Sigmoid colon (tissue), 3 donors: ENCODE measurements around the gene ZNF621.

Source experiments
- POLR2A ChIP-seq, 2 donors: fragments of 450-650 bp; IDR thresholded peaks; one replicate each; pipeline ENCODE4 v1.6.1; 2016; ENCODE audit warnings: antibody characterized with exemption in 2 of 2, mild to moderate bottlenecking in 2 of 2, moderate library complexity in 2 of 2
- TF ChIP-seq, protein P1 (sequence below), 4 experiments: fragments of 450-650 bp in 3 of 4; fragments of 200-600 bp in 1 of 4; IDR thresholded peaks; one replicate each; pipeline ENCODE4 v1.5.1; 2016 to 2019; ENCODE audit warnings: antibody characterized with exemption in 4 of 4, mild to moderate bottlenecking in 3 of 4, moderate library complexity in 2 of 4

DNA sequence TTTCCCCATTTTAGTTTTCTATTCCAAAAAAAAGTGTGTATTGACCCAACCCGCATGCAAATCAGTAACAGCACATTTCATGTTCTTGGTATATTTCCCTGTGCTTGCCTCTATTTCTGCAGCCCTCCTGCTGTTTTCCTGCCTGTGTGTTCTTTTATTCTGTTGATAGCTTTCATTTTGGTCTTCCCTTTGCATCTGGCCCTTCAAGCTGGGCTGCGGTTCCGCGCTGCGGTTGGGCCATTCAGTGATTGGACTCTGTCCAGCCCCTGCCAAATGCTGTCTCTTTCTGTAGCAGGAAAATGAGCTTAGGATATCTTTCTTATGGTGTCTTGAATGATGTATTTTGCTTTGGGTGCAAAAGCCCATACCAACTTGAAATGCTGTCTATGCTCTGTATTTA lies 49.9 kb downstream of the ZNF621 start:
- TF ChIP-seq, protein P1, sequence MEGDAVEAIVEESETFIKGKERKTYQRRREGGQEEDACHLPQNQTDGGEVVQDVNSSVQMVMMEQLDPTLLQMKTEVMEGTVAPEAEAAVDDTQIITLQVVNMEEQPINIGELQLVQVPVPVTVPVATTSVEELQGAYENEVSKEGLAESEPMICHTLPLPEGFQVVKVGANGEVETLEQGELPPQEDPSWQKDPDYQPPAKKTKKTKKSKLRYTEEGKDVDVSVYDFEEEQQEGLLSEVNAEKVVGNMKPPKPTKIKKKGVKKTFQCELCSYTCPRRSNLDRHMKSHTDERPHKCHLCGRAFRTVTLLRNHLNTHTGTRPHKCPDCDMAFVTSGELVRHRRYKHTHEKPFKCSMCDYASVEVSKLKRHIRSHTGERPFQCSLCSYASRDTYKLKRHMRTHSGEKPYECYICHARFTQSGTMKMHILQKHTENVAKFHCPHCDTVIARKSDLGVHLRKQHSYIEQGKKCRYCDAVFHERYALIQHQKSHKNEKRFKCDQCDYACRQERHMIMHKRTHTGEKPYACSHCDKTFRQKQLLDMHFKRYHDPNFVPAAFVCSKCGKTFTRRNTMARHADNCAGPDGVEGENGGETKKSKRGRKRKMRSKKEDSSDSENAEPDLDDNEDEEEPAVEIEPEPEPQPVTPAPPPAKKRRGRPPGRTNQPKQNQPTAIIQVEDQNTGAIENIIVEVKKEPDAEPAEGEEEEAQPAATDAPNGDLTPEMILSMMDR (IDR thresholded peaks at IDR 0.05) = no peak
- no peak for TF ChIP-seq POLR2A (IDR thresholded peaks at IDR 0.05)
